MM.1S (cell line): ENCODE data around the gene ARVCF.

Source experiments
- CTCF ChIP-seq: fragments of 300-600 bp; sonication (generic); IDR thresholded peaks from 2 replicates; pipeline ENCODE4 v1.5.1; 2016; ENCODE audit warnings: antibody characterized with exemption, low read length, mixed read lengths
- EZH2 ChIP-seq: fragments of 300-600 bp; sonication (generic); optimal IDR thresholded peaks from 2 replicates; pipeline ENCODE3; 2017; ENCODE audit warnings: low read depth, mild to moderate bottlenecking, antibody characterized with exemption, low read length, mixed read lengths
- EZH2phosphoT487 ChIP-seq: fragments of 300-600 bp; sonication (generic); IDR thresholded peaks from 2 replicates; pipeline ENCODE4 v1.6.1; 2018; ENCODE audit warnings: antibody characterized with exemption, low read length

GRCh38 chr22:19923914-19924513 is 92.6 kb downstream of the ARVCF start:
- TF ChIP-seq CTCF (no peak), EZH2 (no peak), EZH2phosphoT487 (no peak)
